ENCODE data around the gene ARL8B.

DNA sequence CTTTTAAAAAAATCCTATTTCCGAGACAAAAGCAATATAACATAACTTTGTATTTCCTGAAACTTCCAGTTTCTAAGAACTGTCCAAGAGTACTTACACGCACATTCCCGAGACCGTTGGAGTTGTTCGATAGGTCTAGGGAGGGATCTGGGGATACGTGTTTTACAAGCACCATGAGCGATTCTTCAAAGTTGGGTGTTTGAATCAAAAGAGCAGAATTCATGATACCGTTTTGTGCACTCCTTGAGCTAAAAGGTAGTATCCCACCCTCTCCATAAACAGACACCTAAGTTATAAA lies 64.7 kb downstream of the ARL8B start:
- TF ChIP-seq BRCA1 (IDR thresholded peaks at IDR 0.05): no peak
- no peak for TF ChIP-seq BRCA1 (CRISPR knock-in tag; IDR thresholded peaks at IDR 0.05)
- no peak for TF ChIP-seq SMC3 (conservative IDR thresholded peaks at IDR 0.05; ENCODE audit: insufficient read depth, low read depth, low read length)
- TF ChIP-seq FOXP1 (CRISPR knock-in tag; IDR thresholded peaks at IDR 0.05): no peak
- TF ChIP-seq NFE2L1 (tag; IDR thresholded peaks at IDR 0.05; ENCODE audit: borderline replicate concordance, low read depth): no peak
- no peak for TF ChIP-seq ZNF165 (CRISPR knock-in tag; IDR thresholded peaks at IDR 0.05; ENCODE audit: borderline replicate concordance)
- TF ChIP-seq NBN (IDR thresholded peaks at IDR 0.05; ENCODE audit: low read depth): no peak
- no peak for TF ChIP-seq JUND (IDR thresholded peaks at IDR 0.05; ENCODE audit: borderline replicate concordance, low read depth, low read length)
- no peak for TF ChIP-seq JUND (tag; IDR thresholded peaks at IDR 0.05; ENCODE audit: borderline replicate concordance, low read depth, low read length)
- TF ChIP-seq NR2C1 (IDR thresholded peaks at IDR 0.05): no peak
- TF ChIP-seq NR2C1 (tag; IDR thresholded peaks at IDR 0.05): no peak
- TF ChIP-seq, protein P1, sequence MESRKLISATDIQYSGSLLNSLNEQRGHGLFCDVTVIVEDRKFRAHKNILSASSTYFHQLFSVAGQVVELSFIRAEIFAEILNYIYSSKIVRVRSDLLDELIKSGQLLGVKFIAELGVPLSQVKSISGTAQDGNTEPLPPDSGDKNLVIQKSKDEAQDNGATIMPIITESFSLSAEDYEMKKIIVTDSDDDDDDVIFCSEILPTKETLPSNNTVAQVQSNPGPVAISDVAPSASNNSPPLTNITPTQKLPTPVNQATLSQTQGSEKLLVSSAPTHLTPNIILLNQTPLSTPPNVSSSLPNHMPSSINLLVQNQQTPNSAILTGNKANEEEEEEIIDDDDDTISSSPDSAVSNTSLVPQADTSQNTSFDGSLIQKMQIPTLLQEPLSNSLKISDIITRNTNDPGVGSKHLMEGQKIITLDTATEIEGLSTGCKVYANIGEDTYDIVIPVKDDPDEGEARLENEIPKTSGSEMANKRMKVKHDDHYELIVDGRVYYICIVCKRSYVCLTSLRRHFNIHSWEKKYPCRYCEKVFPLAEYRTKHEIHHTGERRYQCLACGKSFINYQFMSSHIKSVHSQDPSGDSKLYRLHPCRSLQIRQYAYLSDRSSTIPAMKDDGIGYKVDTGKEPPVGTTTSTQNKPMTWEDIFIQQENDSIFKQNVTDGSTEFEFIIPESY (CRISPR knock-in tag; IDR thresholded peaks at IDR 0.05): no peak
- TF ChIP-seq RAD21 (CRISPR knock-in tag; conservative IDR thresholded peaks at IDR 0.05 in 1 of 2, IDR thresholded peaks at IDR 0.05 in 1 of 2): no peak

All from K562 (cell line).